Esophagus muscularis mucosa (tissue), 4 donors: ENCODE results near the gene HS1BP3. TPM values are rescaled to one million over a fixed set of nuclear protein-coding genes. Genes with fewer than 3 reads are reported as not detected.

Source experiments
- DNase-seq: peaks from one replicate; pipeline ENCODE4 v3.0.0-alpha.2; 2017; ENCODE audit errors: extremely low spot score
- H3K27ac ChIP-seq, 4 donors: fragments of 200-600 bp; sonication (generic); replicated peaks in 1 of 4; 1 replicate in 3 of 4; 2 replicates in 1 of 4; pipeline ENCODE4 v1.5.1; 2016 to 2019; ENCODE audit warnings: mild to moderate bottlenecking in 1 of 4
- H3K27me3 ChIP-seq, 4 donors: fragments of 200-600 bp; sonication (generic); one replicate each; pipeline versions ENCODE4 v1.5.1 to v1.6.0; 2016 to 2019
- H3K36me3 ChIP-seq, 4 donors: fragments of 200-600 bp; sonication (generic); one replicate each; pipeline ENCODE4 v1.5.1; 2016 to 2019
- H3K4me1 ChIP-seq, 4 donors: fragments of 200-600 bp; sonication (generic); one replicate each; pipeline ENCODE4 v1.5.1; 2016 to 2019
- H3K4me3 ChIP-seq, 4 donors: fragments of 200-600 bp; sonication (generic); 1 replicate in 2 of 4; 2 replicates in 2 of 4; pipeline ENCODE4 v1.5.1; 2016 to 2019; ENCODE audit warnings: mild to moderate bottlenecking in 4 of 4, moderate library complexity in 1 of 4
- H3K9me3 ChIP-seq, 4 donors: fragments of 200-600 bp; sonication (generic); 1 replicate in 3 of 4; 2 replicates in 1 of 4; pipeline ENCODE4 v1.5.1; 2016 to 2019
- CTCF ChIP-seq, 3 experiments: fragments of 200-600 bp in 2 of 3; fragments of 450-650 bp in 1 of 3; sonication (generic) in 2 of 3; IDR thresholded peaks; one replicate each; pipeline ENCODE4 v1.5.1; 2017 to 2019; ENCODE audit warnings: antibody characterized with exemption in 3 of 3, mild to moderate bottlenecking in 2 of 3, moderate library complexity in 1 of 3
- EP300 ChIP-seq: sonication (generic); formaldehyde crosslinking; IDR thresholded peaks from one replicate; pipeline ENCODE4 v1.6.1; 2017; ENCODE audit warnings: antibody characterized with exemption
- POLR2A ChIP-seq: fragments of 450-650 bp; IDR thresholded peaks from one replicate; pipeline ENCODE4 v1.6.1; 2017; ENCODE audit warnings: antibody characterized with exemption, moderate library complexity, mild to moderate bottlenecking, low read depth
- POLR2AphosphoS5 ChIP-seq, 2 donors: sonication (generic); formaldehyde crosslinking; IDR thresholded peaks; one replicate each; pipeline ENCODE4 v1.6.1; 2017; ENCODE audit warnings: antibody characterized with exemption in 2 of 2
- WGBS: methylation state at CpG from one replicate; pipeline ENCODE4 v1.1.5; 2018; 5-methylcytosine and 5-hydroxymethylcytosine counted together
- intact Hi-C: fragments of 100-400 bp; cut with DNase I; formaldehyde crosslinking; loops from one replicate; pipeline ENCODE4 v1.15.1; 2023
- total RNA-seq, 4 donors: library from RNA; depleted of rRNA; stranded (reverse); fragments of >200 nt; gene quantifications; one replicate each; pipeline versions ENCODE4 v1.1.0 to v1.2.1, GENCODE V29; 2016

HS1BP3 gene
- total RNA-seq, 4 donors from 2014 or later, result 42.6 to 95.6 (median 60.0) TPM

GRCh38 chr2:20593072-20594034, 57.5 kb downstream of the HS1BP3 start:
- Histone ChIP-seq H3K27me3 (no peaks in the 10 kb centered on the region), H3K36me3 (peaks cover 0 to 6% (median 1%) of the 10 kb centered on the region in 4 donors), H3K27ac (peak overlapping the region; percentile 35 to 76 (median 60)), H3K9me3 (no peaks in the 10 kb centered on the region), H3K4me1 (peaks cover 66 to 87% (median 80%) of the 10 kb centered on the region in 4 donors), H3K4me3 (no peak overlapping the region)
- WGBS, result 84% methylated on average over 17 of the region's 18 CpGs
- TF ChIP-seq POLR2A (no peak), POLR2AphosphoS5 (IDR thresholded peaks at IDR 0.05) (peak; percentile 38 to 39), EP300 (no peak), CTCF (IDR thresholded peaks at IDR 0.05) (no peak)
- intact Hi-C loops, result no loop called here
- no peak for DNase-seq

- intact Hi-C loops, result no loop called here
- Histone ChIP-seq H3K4me1 (peaks cover 57 to 78% (median 70%) of the 10 kb centered on the region in 4 donors), H3K36me3 (peaks cover 0 to 6% (median 1%) of the 10 kb centered on the region in 4 donors), H3K9me3 (no peaks in the 10 kb centered on the region), H3K4me3 (no peak overlapping the region), H3K27me3 (no peaks in the 10 kb centered on the region), H3K27ac (peak overlapping the region; percentile 35 to 76 (median 60))
- TF ChIP-seq POLR2A (no peak), POLR2AphosphoS5 (IDR thresholded peaks at IDR 0.05) (no peak), CTCF (IDR thresholded peaks at IDR 0.05) (no peak), EP300 (no peak)
- DNase-seq, result no peak
- 84% methylated on average over 20 of the region's 22 CpGs for WGBS
These were observed 58.5 kb downstream of the HS1BP3 start for GRCh38 chr2:20592106-20593071.

- Histone ChIP-seq H3K4me3 (no peak overlapping the region), H3K4me1 (peaks cover 52 to 77% (median 63%) of the 10 kb centered on the region in 4 donors), H3K27ac (peak overlapping the region in 1 of 4 donors; percentile 14), H3K36me3 (peaks cover 0 to 6% (median 1%) of the 10 kb centered on the region in 4 donors), H3K9me3 (no peaks in the 10 kb centered on the region), H3K27me3 (no peaks in the 10 kb centered on the region)
- WGBS, result 67% methylated on average over 7 of the region's 11 CpGs
- DNase-seq, result no peak
- intact Hi-C loops, result no loop called here
- TF ChIP-seq POLR2A (no peak), POLR2AphosphoS5 (IDR thresholded peaks at IDR 0.05) (no peak), EP300 (no peak), CTCF (IDR thresholded peaks at IDR 0.05) (no peak)
These were observed 60.0 kb downstream of the HS1BP3 start for GRCh38 chr2:20590704-20591515.
